Right lobe of liver (tissue), 6 donors: Measurements from ENCODE around the gene GAREM2. TPM values are rescaled to one million over a fixed set of nuclear protein-coding genes. Genes with fewer than 3 reads are reported as not detected.

Source experiments
- ATAC-seq, 4 donors: fragments of 200-7000 bp; cut with Tn5 transposase; one replicate each; pipeline ENCODE4 v1.9.1; 2020; ENCODE audit warnings: mild to moderate bottlenecking in 4 of 4, moderate library complexity in 4 of 4
- DNase-seq, 3 donors: peaks; one replicate each; pipeline ENCODE4 v3.0.0-alpha.2; 2020
- H3K27ac ChIP-seq, 3 donors: fragments of 200-600 bp; one replicate each; pipeline ENCODE4 v1.8.0; 2022
- H3K27me3 ChIP-seq, 2 donors: fragments of 200-600 bp; one replicate each; pipeline ENCODE4 v1.8.0; 2022
- H3K36me3 ChIP-seq, 4 donors: fragments of 200-600 bp; sonication (generic) in 1 of 4; one replicate each; pipeline versions ENCODE4 v1.5.1 to v1.8.0; 2017 to 2022; ENCODE audit warnings: control low read depth in 1 of 4
- H3K4me1 ChIP-seq, 4 donors: fragments of 200-600 bp; sonication (generic) in 1 of 4; one replicate each; pipeline versions ENCODE4 v1.5.1 to v1.8.0; 2017 to 2022; ENCODE audit warnings: control low read depth in 1 of 4
- H3K4me3 ChIP-seq, 3 donors: fragments of 200-600 bp; one replicate each; pipeline ENCODE4 v1.8.0; 2022
- H3K9me3 ChIP-seq, 4 donors: fragments of 200-600 bp; sonication (generic) in 1 of 4; one replicate each; pipeline versions ENCODE4 v1.5.1 to v1.8.0; 2017 to 2022; ENCODE audit warnings: control low read depth in 1 of 4
- CTCF ChIP-seq, 4 donors: fragments of 200-600 bp in 3 of 4; fragments of 450-650 bp in 1 of 4; IDR thresholded peaks; one replicate each; pipeline versions ENCODE4 v1.5.1 to v1.8.0; 2016 to 2022; ENCODE audit warnings: antibody characterized with exemption in 4 of 4, mild to moderate bottlenecking in 2 of 4
- POLR2A ChIP-seq: fragments of 450-650 bp; IDR thresholded peaks from one replicate; pipeline ENCODE4 v1.6.1; 2017; ENCODE audit warnings: antibody characterized with exemption, mild to moderate bottlenecking
- WGBS: methylation state at CpG from one replicate; pipeline ENCODE4 v1.1.6; 2018; ENCODE audit warnings: low coverage, low lambda C conversion rate; ENCODE audit not compliant: insufficient coverage; ENCODE audit errors: missing lambda C conversion rate; 5-methylcytosine and 5-hydroxymethylcytosine counted together
- intact Hi-C, 2 donors: fragments of 100-400 bp; cut with DNase I; formaldehyde crosslinking; loops; one replicate each; pipeline versions ENCODE4 v1.11.2 to v1.14.1; 2022
- total RNA-seq, 6 experiments: library from RNA; depleted of rRNA in 2 of 6; stranded (reverse); fragments of >200 nt in 2 of 6; fragmentation: NEBNext Ultra II Directional in 3 of 6; extraction: Animal tissue kit (Norgen Biotek cat#: 25700) in 3 of 6; gene quantifications; one replicate each; pipeline versions ENCODE4 v1.1.0 to v1.2.4, GENCODE V29; 2016 to 2023
- donor health status: DM: no; HTN: yes; CAD: no.
- donor health status: DM: no; HTN: no; CAD: no.
- donor health status: DM: no; HTN: no; CAD: no.
- donor health status: DM: no; HTN: yes; CAD: no.
- donor health status: DM: no; HTN: yes; CAD: no.

The GAREM2 gene
- total RNA-seq, 6 experiments from 2014 or later, result 0.11 to 0.34 (median 0.20) TPM; not detected in 1

DNA sequence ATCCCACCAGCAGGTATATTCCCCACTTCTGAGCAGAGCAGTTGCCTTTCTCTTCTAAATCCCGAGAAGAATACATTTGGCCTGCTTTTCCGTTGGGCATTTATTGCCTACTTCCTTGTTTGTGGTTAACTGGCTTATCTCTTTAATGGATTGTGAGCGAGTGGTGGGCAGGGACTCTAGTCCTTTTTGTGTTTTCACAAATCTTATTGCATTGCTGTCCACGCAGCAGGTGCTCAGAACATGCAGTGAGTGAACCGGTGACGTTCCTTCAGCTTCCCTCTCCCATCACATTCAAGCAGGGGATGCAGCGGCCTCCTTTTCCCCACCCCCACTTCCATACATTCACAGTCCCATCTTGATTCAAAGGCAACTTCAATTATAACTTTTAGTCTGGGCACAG lies 28.9 kb upstream of the GAREM2 start:
- DNase-seq (no peak), ATAC-seq (no peak)
- intact Hi-C loops, result loop anchor here (10.0 kb wide), 2 partner anchors 149 to 189 kb away; no protein-coding TSS in a partner anchor
- 63% methylated on average over 7 of the region's 7 CpGs for WGBS
- Histone ChIP-seq H3K4me3 (no peak overlapping the region), H3K9me3 (no peaks in the 10 kb centered on the region), H3K27ac (no peak overlapping the region), H3K36me3 (no peaks in the 10 kb centered on the region), H3K27me3 (no peaks in the 10 kb centered on the region), H3K4me1 (no peaks in the 10 kb centered on the region)
- no peak for TF ChIP-seq CTCF (IDR thresholded peaks at IDR 0.05)
- no peak for TF ChIP-seq POLR2A

DNA sequence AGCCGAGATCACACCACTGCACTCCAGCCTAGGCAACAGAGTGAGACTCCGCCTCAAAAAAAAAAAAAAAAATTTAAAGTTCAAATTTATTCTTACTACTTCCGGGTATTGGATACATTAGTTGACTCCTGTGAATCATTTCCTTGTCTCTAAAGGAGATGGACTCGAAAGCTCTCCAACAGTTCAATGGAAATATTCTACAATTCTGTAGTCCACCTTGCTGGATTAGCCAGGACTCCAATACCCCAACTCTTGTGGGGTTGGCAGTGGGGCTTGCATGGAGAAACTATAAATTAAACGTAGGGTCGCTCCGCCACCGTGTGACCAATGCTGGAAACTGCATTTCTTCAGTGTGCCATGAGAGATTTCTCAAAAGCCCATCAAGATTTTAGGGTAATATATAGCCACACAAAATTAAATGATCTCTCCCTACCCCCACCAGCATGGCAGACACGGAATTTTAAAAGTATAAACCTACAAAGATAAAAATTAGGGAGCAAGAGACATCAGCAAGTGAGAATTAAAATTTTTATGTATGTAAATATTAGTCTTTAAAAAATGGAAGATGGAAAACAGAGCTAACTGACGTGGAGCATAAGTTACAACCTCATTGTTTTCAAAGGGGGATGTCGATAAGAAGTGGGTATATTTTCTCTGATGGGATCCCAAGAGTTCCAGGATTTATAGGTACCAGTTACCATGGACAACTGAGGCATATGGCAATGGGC lies 27.8 kb upstream of the GAREM2 start:
- Histone ChIP-seq H3K4me1 (no peaks in the 10 kb centered on the region), H3K4me3 (no peak overlapping the region), H3K36me3 (no peaks in the 10 kb centered on the region), H3K27ac (no peak overlapping the region), H3K27me3 (no peaks in the 10 kb centered on the region), H3K9me3 (no peaks in the 10 kb centered on the region)
- TF ChIP-seq CTCF (IDR thresholded peaks at IDR 0.05) (peak; percentile 67 to 83 (median 74)), POLR2A (no peak)
- 13% methylated on average over 11 of the region's 11 CpGs for WGBS
- DNase-seq, result peak in 2 of 3 donors; percentile 45 to 68
- ATAC-seq, result peak; percentile 87 to 91 (median 90)
- intact Hi-C loops, result loop anchor here (10.0 kb wide), 2 partner anchors 150 to 190 kb away; no protein-coding TSS in a partner anchor

DNA sequence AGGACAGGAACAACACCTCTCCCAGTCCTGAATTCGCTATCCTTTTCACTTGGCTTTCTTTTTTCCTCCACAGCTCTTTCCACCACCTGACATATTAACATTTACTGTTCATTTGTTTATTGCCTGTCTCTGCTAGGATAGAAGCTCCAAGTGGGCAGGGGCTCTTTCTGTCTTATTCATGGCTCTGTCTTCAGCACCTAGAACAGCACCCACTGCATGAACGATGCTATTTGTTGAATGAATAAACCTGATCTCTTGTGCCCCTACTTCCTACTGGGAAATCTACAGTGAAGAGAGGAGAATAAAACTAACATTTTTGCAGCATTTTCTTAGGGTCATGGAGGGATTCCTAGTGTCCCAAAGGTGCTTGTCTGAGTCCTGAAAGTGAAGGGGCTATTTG lies 24.4 kb upstream of the GAREM2 start:
- TF ChIP-seq POLR2A, result no peak
- no peak for TF ChIP-seq CTCF (IDR thresholded peaks at IDR 0.05)
- no peak overlapping the region for H3K27ac ChIP-seq
- 32% methylated on average over 2 of the region's 2 CpGs for WGBS
- no peaks in the 10 kb centered on the region for H3K9me3 ChIP-seq
- H3K4me1 ChIP-seq, result no peaks in the 10 kb centered on the region
- intact Hi-C loops, result loop anchor here (10.0 kb wide), 2 partner anchors 154 to 194 kb away; no protein-coding TSS in a partner anchor
- no peak overlapping the region for H3K4me3 ChIP-seq
- ATAC-seq, result no peak
- no peak for DNase-seq
- H3K27me3 ChIP-seq, result no peaks in the 10 kb centered on the region
- no peaks in the 10 kb centered on the region for H3K36me3 ChIP-seq

DNA sequence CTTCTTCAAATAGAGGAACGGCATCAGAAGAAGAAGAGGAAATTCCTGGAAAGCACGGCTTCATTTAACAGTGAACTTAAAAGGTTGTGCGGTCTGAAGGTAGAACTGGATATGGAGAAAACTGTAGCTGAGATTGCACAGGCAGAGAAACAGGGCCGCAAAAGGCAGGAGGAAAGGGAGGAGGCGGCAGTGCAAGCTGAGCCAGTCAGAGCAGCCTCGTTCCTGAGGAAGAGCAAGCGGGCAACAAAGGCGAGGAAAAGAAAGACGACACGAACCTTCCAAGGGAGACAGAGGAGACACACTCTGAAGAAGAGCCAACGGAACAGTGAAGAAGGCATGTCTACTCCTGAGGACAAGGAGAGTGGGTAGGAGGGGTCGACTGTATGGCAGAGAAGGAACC lies 22.6 kb upstream of the GAREM2 start:
- intact Hi-C loops, result no loop called here
- H3K27ac ChIP-seq, result no peak overlapping the region
- H3K4me1 ChIP-seq, result no peaks in the 10 kb centered on the region
- 47% methylated on average over 6 of the region's 12 CpGs for WGBS
- TF ChIP-seq POLR2A, result no peak
- TF ChIP-seq CTCF (IDR thresholded peaks at IDR 0.05), result no peak
- H3K36me3 ChIP-seq, result no peaks in the 10 kb centered on the region
- H3K27me3 ChIP-seq, result no peaks in the 10 kb centered on the region
- H3K9me3 ChIP-seq, result no peaks in the 10 kb centered on the region
- no peak overlapping the region for H3K4me3 ChIP-seq
- no peak for DNase-seq
- no peak for ATAC-seq
